IPS-11a (cell line): ENCODE results near the gene MIPEP.

Source experiments
- H3K4me3 ChIP-seq: one replicate; pipeline ENCODE4 v1.5.1; 2013; ENCODE audit warnings: low read depth, low read length, control low read depth

MIPEP gene

GRCh38 chr13:23688336-23688735, 200.9 kb downstream of the MIPEP start:
- no peak overlapping the region for H3K4me3 ChIP-seq

DNA sequence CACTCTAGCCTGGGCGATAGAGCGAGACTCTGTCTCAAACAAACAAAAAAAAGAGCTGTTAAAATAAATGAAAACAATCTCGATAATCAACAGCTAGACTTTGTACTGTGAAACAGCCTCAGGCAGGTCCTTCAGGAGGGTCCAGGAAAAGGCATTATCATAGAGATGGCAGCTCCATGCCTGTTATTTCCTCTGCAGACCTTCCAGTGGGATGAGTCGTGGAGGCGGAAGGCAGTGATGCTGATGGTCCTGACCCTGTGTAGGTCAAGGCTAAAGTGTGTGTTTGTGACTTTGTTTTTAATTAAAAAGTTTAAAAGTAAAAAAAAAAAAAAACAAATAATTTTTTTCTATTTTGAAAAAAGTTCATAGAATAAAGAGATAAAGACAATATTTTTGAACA, 201.6 kb downstream of the MIPEP start:
- no peak overlapping the region for H3K4me3 ChIP-seq

DNA sequence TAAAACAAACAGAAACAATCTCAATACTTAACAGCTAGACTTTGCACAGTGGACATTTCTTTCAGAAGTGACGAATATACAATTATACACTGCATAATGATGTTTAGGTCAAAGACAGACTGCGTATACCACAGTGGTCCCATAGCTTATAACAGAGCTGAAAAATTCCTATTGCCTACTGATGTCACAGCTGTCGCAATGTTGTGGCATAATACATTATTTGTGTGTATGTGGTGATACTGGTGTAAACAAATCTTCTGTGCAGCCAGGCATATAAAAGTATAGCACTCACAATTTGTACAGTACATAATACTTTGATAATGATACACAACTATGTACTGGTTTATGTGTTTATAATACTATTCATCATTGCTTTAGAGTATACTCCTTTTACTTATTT, 202.3 kb downstream of the MIPEP start:
- H3K4me3 ChIP-seq = no peak overlapping the region

DNA sequence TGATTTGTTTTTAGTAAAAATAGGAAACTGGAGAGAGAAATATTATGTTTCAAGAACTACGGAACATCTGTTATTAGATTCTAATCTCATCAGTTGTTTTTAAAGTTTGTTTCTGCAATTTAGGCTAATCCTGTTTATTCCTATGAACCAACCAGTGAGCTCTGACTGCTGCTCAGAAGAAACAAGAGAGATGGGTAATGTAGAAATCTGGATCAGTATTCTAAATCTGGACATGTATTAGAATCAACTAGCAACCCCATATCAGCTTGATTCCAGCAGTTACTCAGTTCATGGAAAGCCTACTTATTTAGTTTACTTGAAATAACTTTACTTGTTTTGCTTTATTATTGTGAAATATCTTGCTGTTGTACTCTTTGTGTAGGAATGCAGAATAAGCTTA, 203.8 kb downstream of the MIPEP start:
- no peak overlapping the region for H3K4me3 ChIP-seq

DNA sequence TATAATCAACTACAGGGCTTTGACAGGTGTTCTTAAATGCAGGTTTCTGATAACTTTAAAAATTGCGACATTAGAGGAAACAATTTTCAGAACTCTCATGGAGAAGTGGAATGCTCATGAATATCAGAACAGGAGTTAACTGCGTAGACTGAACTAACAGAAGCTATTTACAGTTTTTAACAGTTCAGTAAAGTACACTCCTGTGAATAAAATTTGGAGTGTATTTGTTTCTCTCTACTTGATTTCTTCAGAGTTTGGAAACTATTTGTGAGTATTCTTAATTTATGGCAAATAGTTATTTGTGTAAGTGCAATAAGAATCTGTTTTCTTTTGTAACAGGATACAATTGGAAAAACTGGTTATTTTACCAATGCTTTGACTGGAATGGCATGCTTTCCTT, 204.6 kb downstream of the MIPEP start:
- no peak overlapping the region for H3K4me3 ChIP-seq

GRCh38 chr13:23683084-23683483, 206.1 kb downstream of the MIPEP start:
- H3K4me3 ChIP-seq = no peak overlapping the region

- no peak overlapping the region for H3K4me3 ChIP-seq
Observed at GRCh38 chr13:23680845-23681669, 208.1 kb downstream of the MIPEP start.
